GM12878 (cell line): ENCODE results near the gene CEP120. TPM values are rescaled to one million over a fixed set of nuclear protein-coding genes. Genes with fewer than 3 reads are reported as not detected.
A peak's percentile ranks its signal among the peaks of the same experiment; 100 is the strongest.

Experiments used
- ATAC-seq: fragments of 200-7000 bp; cut with Tn5 transposase; 3 replicates; pipeline ENCODE4 v1.9.1; 2020; ENCODE audit warnings: mild to moderate bottlenecking, moderate library complexity
- BruUV-seq: library from RNA; stranded (reverse); fragments of 400-500 nt; replicated peaks from 2 replicates; lab custom pipeline; 2021; lab: Mats Ljungman, UMichigan
- CTCF ChIA-PET: fragments of 300-600 bp; sonication (Branson Sonifier 250); formaldehyde crosslinking; extraction: SDS; loops from one replicate; lab custom pipeline; 2021; ENCODE audit warnings: inconsistent platforms; lab: Yijun Ruan, JAX
- POLR2A ChIA-PET: fragments of 350-600 bp; formaldehyde crosslinking; extraction: SDS; loops from one replicate; lab custom pipeline; 2021; ENCODE audit warnings: inconsistent platforms; lab: Charles Lee
- RAD21 ChIA-PET: fragments of 300-600 bp; sonication (Branson Sonifier 250); formaldehyde crosslinking; loops from one replicate; lab custom pipeline; 2023; ENCODE audit warnings: antibody characterized with exemption; ENCODE audit not compliant: unreplicated experiment; lab: Charles Lee
- SMC1A ChIA-PET: fragments of 300-600 bp; sonication (Branson Sonifier 250); formaldehyde crosslinking; loops from one replicate; lab custom pipeline; 2023; ENCODE audit not compliant: unreplicated experiment, uncharacterized antibody; lab: Charles Lee
- DNase-seq: peaks from one replicate; pipeline ENCODE4 v3.0.0-alpha.2; 2011; ENCODE audit warnings: low read depth, low spot score
- FAIRE-seq: peaks from 3 replicates; lab custom pipeline; 2011; peaks lifted over from hg19 to GRCh38; lab: Jason Lieb, UNC
- H2AFZ ChIP-seq: 2 replicates; pipeline ENCODE4 v1.6.0; 2011; ENCODE audit warnings: low read depth, low read length, control low read depth; ENCODE audit not compliant: control insufficient read depth
- H3K27ac ChIP-seq: 2 replicates; pipeline ENCODE4 v1.5.1; 2011; ENCODE audit warnings: control low read depth; ENCODE audit not compliant: control insufficient read depth, insufficient read depth
- H3K27me3 ChIP-seq, 2 experiments: replicated peaks in 1 of 2; 2 replicates each; pipeline versions ENCODE4 v1.6.0 to v1.6.1; 2011; ENCODE audit warnings: low read length in 1 of 2; ENCODE audit not compliant: control insufficient read depth in 2 of 2, insufficient read depth in 2 of 2
- H3K36me3 ChIP-seq, 2 experiments: 2 replicates each; pipeline ENCODE4 v1.5.1; 2011; ENCODE audit warnings: low read length in 1 of 2; ENCODE audit not compliant: control insufficient read depth in 2 of 2, insufficient read depth in 2 of 2
- H3K4me1 ChIP-seq: 2 replicates; pipeline ENCODE4 v1.6.1; 2011; ENCODE audit warnings: mild to moderate bottlenecking, low read length, moderate library complexity, mixed read lengths; ENCODE audit not compliant: control insufficient read depth, insufficient read depth
- H3K4me2 ChIP-seq: 2 replicates; pipeline ENCODE4 v1.6.0; 2011; ENCODE audit warnings: control low read depth; ENCODE audit not compliant: control insufficient read depth, insufficient read depth
- H3K4me3 ChIP-seq: fragments of 200-600 bp; sonication (generic); 2 replicates; pipeline ENCODE4 v1.5.1; 2016
- H3K79me2 ChIP-seq: 2 replicates; pipeline ENCODE4 v1.6.0; 2011; ENCODE audit warnings: low read length; ENCODE audit not compliant: control insufficient read depth, insufficient read depth
- H3K9ac ChIP-seq: 2 replicates; pipeline ENCODE4 v1.8.0; 2011; ENCODE audit warnings: low read length, control low read depth, mixed read lengths; ENCODE audit not compliant: control insufficient read depth, insufficient read depth
- H3K9me3 ChIP-seq: replicated peaks from 3 replicates; pipeline ENCODE4 v1.5.1; 2011; ENCODE audit warnings: mild to moderate bottlenecking, low read length; ENCODE audit not compliant: control insufficient read depth, insufficient read depth
- H4K20me1 ChIP-seq: 2 replicates; pipeline ENCODE4 v1.6.0; 2011; ENCODE audit not compliant: control insufficient read depth, insufficient read depth
- BRCA1 ChIP-seq: IDR thresholded peaks from 2 replicates; pipeline ENCODE4 v1.6.1; 2011; ENCODE audit warnings: low read depth, low read length, improper control_type of control experiment
- CHD4 ChIP-seq: fragments of 200-600 bp; sonication (generic); IDR thresholded peaks from 2 replicates; pipeline ENCODE4 v1.6.1; 2016; ENCODE audit warnings: mild to moderate bottlenecking
- HDGF ChIP-seq: fragments of 450-650 bp; IDR thresholded peaks from 2 replicates; pipeline ENCODE4 v1.6.1; 2016; ENCODE audit warnings: antibody characterized with exemption
- IRF4 ChIP-seq: IDR thresholded peaks from 2 replicates; pipeline ENCODE4 v1.6.1; 2011; ENCODE audit warnings: low read depth, low read length
- JUNB ChIP-seq: IDR thresholded peaks from 2 replicates; pipeline ENCODE4 v1.6.1; 2016; ENCODE audit warnings: antibody characterized with exemption, mild to moderate bottlenecking
- NFXL1 ChIP-seq: fragments of 450-650 bp; IDR thresholded peaks from 2 replicates; pipeline ENCODE4 v1.6.1; 2017; ENCODE audit warnings: antibody characterized with exemption, mild to moderate bottlenecking, borderline replicate concordance
- NFYB ChIP-seq: IDR thresholded peaks from 2 replicates; pipeline ENCODE4 v1.6.1; 2011; ENCODE audit warnings: low read depth, mild to moderate bottlenecking, low read length, improper control_type of control experiment, moderate library complexity; ENCODE audit not compliant: insufficient read depth
- PAX8 ChIP-seq: fragments of 450-650 bp; IDR thresholded peaks from 2 replicates; pipeline ENCODE4 v1.6.1; 2017; ENCODE audit warnings: mild to moderate bottlenecking, moderate library complexity
- PML ChIP-seq: IDR thresholded peaks from 2 replicates; pipeline ENCODE4 v1.6.1; 2012; ENCODE audit warnings: low read length, inconsistent platforms
- RAD21 ChIP-seq: IDR thresholded peaks from 2 replicates; pipeline ENCODE4 v1.6.1; 2011; ENCODE audit warnings: mild to moderate bottlenecking, low read depth, low read length, moderate library complexity; ENCODE audit not compliant: insufficient read depth
- RCOR1 ChIP-seq: conservative IDR thresholded peaks from 2 replicates; pipeline ENCODE4 v1.6.1; 2012; ENCODE audit warnings: low read depth, low read length, improper control_type of control experiment
- SMC3 ChIP-seq: IDR thresholded peaks from 2 replicates; pipeline ENCODE4 v1.6.1; 2011; ENCODE audit warnings: low read length, improper control_type of control experiment, borderline replicate concordance
- ZNF274 ChIP-seq: IDR thresholded peaks from one replicate; pipeline ENCODE4 v1.8.0; 2011; ENCODE audit not compliant: insufficient read length, insufficient read depth
- WGBS: methylation state at CpG from one replicate; pipeline ENCODE4 v1.1.6; 2016; ENCODE audit warnings: low lambda C conversion rate; ENCODE audit not compliant: insufficient replicate concordance, insufficient coverage; ENCODE audit errors: missing lambda C conversion rate; 5-methylcytosine and 5-hydroxymethylcytosine counted together
- in situ Hi-C: fragments of 300-500 bp; cut with MboI; formaldehyde crosslinking; loops from 9 replicates; pipeline ENCODE4 v1.14.3; 2018; ENCODE audit warnings: mixed read lengths
- intact Hi-C: fragments of 100-400 bp; cut with micrococcal nuclease; formaldehyde crosslinking; loops from one replicate; pipeline ENCODE4 v1.14.2; 2022; ENCODE audit not compliant: unreplicated experiment
- polyA plus RNA-seq, 11 experiments: library from polyadenylated mRNA; depleted of rRNA in 4 of 11; unstranded in 6 of 11; stranded (reverse) in 5 of 11; fragments of >200 nt; fragmentation: Nextera tagmentation in 4 of 11; fragmentation: Illumina TruSeq in 1 of 11; extraction: Ambion mirVana in 4 of 11; extraction: Trizol in 1 of 11; gene quantifications; 1 replicate in 1 of 11; 2 replicates in 10 of 11; pipeline versions ENCODE4 v1.2.1 to v1.2.3, GENCODE V29; 2011 to 2016; ENCODE audit warnings: inconsistent platforms in 2 of 11, missing spikeins in 2 of 11, low read depth in 1 of 11
- total RNA-seq, 4 experiments: library from RNA; depleted of rRNA in 3 of 4; stranded (reverse); fragments of >200 nt in 3 of 4; fragmentation: Illumina TruSeq in 1 of 4; extraction: Trizol in 1 of 4; gene quantifications; 2 replicates each; pipeline versions ENCODE4 v1.2.1 to v1.2.3, GENCODE V29; 2013 to 2021
- TF ChIP-seq, protein P1 (sequence below), 3 experiments: IDR thresholded peaks in 2 of 3; conservative IDR thresholded peaks in 1 of 3; 2 replicates each; pipeline ENCODE4 v1.5.1; 2011; ENCODE audit warnings: low read depth in 3 of 3, low read length in 3 of 3, mild to moderate bottlenecking in 3 of 3, control low read depth in 2 of 3, moderate library complexity in 2 of 3, inconsistent platforms in 1 of 3, mixed read lengths in 1 of 3; ENCODE audit not compliant: control insufficient read depth in 2 of 3, insufficient read depth in 1 of 3; ENCODE audit errors: extremely low read depth in 1 of 3
- TF ChIP-seq, protein P2 (sequence below): IDR thresholded peaks from 2 replicates; pipeline ENCODE4 v1.6.1; 2011; ENCODE audit warnings: borderline replicate concordance, low read depth, mild to moderate bottlenecking, moderate library complexity, low read length; ENCODE audit not compliant: insufficient read depth, poor library complexity, severe bottlenecking
- TF ChIP-seq, protein P3 (sequence below): IDR thresholded peaks from 2 replicates; pipeline ENCODE4 v1.6.1; 2012; ENCODE audit warnings: low read length, inconsistent platforms
- TF ChIP-seq, protein P4 (sequence below): IDR thresholded peaks from 2 replicates; pipeline ENCODE4 v1.6.1; 2011; ENCODE audit warnings: mild to moderate bottlenecking, low read depth, low read length, moderate library complexity; ENCODE audit not compliant: insufficient replicate concordance

The CEP120 gene
- total and polyA plus RNA-seq, 10 of the 15 experiments (the other 5 are each of a cell fraction or from before 2014, with no cell fraction given): 4.1 to 23.0 (median 13.1) TPM

DNA sequence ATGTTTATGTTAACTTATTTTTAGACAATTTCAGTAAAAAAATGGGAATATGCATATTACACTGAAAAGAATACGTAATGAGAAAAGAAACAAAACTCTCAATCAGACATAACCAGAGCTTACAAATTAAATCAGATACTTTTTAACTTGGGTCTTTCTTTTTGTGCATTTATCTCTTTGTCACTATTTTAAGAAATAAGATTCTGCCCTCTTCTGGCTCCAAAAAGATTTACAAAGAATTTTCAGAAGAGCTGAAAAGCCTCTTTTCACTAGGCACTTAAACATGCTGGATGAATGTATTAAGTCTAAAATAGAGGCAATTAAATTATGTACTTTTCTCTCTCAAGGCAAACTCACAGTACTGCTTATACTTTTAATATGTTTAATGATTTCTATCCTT is 55.5 kb downstream of the CEP120 start:
- H3K79me2 ChIP-seq: no peaks in the 10 kb centered on the region
- H3K9ac ChIP-seq: no peak overlapping the region
- RAD21 ChIA-PET: interaction anchor here (1.5 to 2.8 kb wide), 2 partner anchors 56 to 243 kb away, joined by 5 to 10 read pairs; partner anchors contain the start of gene CEP120
- H2AFZ ChIP-seq: no peak overlapping the region
- WGBS: 100% methylated on average over 1 of the region's 1 CpG
- no peak for ATAC-seq
- H3K4me1 ChIP-seq: no peaks in the 10 kb centered on the region
- no peak overlapping the region for H3K4me2 ChIP-seq
- in situ Hi-C loops: loop anchor here (10.0 kb wide), 1 partner anchor 863 kb away; no protein-coding TSS in a partner anchor
- no peak overlapping the region for H3K27ac ChIP-seq
- H3K36me3 ChIP-seq: peaks cover 0 to 2% of the 10 kb centered on the region in 2 experiments; a peak in 3 of 4 replicates
- SMC1A ChIA-PET: interaction anchor here (1.0 to 2.7 kb wide), 5 partner anchors 12 to 851 kb away, joined by 3 to 18 read pairs (median 3); no protein-coding TSS in a partner anchor
- H3K9me3 ChIP-seq: no peaks in the 10 kb centered on the region
- no peak for DNase-seq
- FAIRE-seq: no peak
- H3K27me3 ChIP-seq: no peaks in the 10 kb centered on the region
- H4K20me1 ChIP-seq: no peaks in the 10 kb centered on the region
- CTCF ChIA-PET: interaction anchor here (0.6 to 3.4 kb wide), 15 partner anchors 8 to 1172 kb away, joined by 3 to 17 read pairs (median 4); partner anchors contain the start of gene CEP120
- intact Hi-C loops: loop anchor here (5.0 kb wide), 2 partner anchors 245 to 865 kb away; no protein-coding TSS in a partner anchor
- H3K4me3 ChIP-seq: no peak overlapping the region
- BruUV-seq: no TSS peak
- POLR2A ChIA-PET: no interaction called here
- TF ChIP-seq NFYB: no peak
- TF ChIP-seq NFXL1: no peak
- TF ChIP-seq, protein P1, sequence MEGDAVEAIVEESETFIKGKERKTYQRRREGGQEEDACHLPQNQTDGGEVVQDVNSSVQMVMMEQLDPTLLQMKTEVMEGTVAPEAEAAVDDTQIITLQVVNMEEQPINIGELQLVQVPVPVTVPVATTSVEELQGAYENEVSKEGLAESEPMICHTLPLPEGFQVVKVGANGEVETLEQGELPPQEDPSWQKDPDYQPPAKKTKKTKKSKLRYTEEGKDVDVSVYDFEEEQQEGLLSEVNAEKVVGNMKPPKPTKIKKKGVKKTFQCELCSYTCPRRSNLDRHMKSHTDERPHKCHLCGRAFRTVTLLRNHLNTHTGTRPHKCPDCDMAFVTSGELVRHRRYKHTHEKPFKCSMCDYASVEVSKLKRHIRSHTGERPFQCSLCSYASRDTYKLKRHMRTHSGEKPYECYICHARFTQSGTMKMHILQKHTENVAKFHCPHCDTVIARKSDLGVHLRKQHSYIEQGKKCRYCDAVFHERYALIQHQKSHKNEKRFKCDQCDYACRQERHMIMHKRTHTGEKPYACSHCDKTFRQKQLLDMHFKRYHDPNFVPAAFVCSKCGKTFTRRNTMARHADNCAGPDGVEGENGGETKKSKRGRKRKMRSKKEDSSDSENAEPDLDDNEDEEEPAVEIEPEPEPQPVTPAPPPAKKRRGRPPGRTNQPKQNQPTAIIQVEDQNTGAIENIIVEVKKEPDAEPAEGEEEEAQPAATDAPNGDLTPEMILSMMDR (IDR thresholded peaks at IDR 0.05 in 2 of 3, conservative IDR thresholded peaks at IDR 0.05 in 1 of 3; ENCODE audit: control insufficient read depth in 2 of 3, extremely low read depth in 1 of 3, insufficient read depth in 1 of 3, low read depth in 3 of 3, low read length in 3 of 3): peak in 1 of 3 experiments; percentile 10; a peak in 1 of 6 replicates
- TF ChIP-seq JUNB: no peak
- TF ChIP-seq, protein P2, sequence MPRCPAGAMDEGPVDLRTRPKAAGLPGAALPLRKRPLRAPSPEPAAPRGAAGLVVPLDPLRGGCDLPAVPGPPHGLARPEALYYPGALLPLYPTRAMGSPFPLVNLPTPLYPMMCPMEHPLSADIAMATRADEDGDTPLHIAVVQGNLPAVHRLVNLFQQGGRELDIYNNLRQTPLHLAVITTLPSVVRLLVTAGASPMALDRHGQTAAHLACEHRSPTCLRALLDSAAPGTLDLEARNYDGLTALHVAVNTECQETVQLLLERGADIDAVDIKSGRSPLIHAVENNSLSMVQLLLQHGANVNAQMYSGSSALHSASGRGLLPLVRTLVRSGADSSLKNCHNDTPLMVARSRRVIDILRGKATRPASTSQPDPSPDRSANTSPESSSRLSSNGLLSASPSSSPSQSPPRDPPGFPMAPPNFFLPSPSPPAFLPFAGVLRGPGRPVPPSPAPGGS: no peak
- TF ChIP-seq ZNF274: no peak
- TF ChIP-seq, protein P3, sequence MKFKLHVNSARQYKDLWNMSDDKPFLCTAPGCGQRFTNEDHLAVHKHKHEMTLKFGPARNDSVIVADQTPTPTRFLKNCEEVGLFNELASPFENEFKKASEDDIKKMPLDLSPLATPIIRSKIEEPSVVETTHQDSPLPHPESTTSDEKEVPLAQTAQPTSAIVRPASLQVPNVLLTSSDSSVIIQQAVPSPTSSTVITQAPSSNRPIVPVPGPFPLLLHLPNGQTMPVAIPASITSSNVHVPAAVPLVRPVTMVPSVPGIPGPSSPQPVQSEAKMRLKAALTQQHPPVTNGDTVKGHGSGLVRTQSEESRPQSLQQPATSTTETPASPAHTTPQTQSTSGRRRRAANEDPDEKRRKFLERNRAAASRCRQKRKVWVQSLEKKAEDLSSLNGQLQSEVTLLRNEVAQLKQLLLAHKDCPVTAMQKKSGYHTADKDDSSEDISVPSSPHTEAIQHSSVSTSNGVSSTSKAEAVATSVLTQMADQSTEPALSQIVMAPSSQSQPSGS: no peak
- no peak for TF ChIP-seq BRCA1
- TF ChIP-seq HDGF: no peak
- TF ChIP-seq, protein P4, sequence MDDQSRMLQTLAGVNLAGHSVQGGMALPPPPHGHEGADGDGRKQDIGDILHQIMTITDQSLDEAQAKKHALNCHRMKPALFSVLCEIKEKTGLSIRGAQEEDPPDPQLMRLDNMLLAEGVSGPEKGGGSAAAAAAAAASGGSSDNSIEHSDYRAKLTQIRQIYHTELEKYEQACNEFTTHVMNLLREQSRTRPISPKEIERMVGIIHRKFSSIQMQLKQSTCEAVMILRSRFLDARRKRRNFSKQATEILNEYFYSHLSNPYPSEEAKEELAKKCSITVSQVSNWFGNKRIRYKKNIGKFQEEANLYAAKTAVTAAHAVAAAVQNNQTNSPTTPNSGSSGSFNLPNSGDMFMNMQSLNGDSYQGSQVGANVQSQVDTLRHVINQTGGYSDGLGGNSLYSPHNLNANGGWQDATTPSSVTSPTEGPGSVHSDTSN: no peak
- no peak for TF ChIP-seq RCOR1
- no peak for TF ChIP-seq CHD4
- no peak for TF ChIP-seq PAX8
- peak; percentile 33; the same call in 1 of the 2 replicates for TF ChIP-seq SMC3
- TF ChIP-seq IRF4: no peak
- TF ChIP-seq RAD21: peak; percentile 39
- no peak for TF ChIP-seq PML
